HepG2 (cell line): ENCODE measurements around the gene C2orf49. TPM values are rescaled to one million over a fixed set of nuclear protein-coding genes. Genes with fewer than 3 reads are reported as not detected.
A peak's percentile ranks its signal among the peaks of the same experiment; 100 is the strongest.

Experiments used
- KLF13 ChIP-seq: sonication (generic); formaldehyde crosslinking; IDR thresholded peaks from 2 replicates; pipeline ENCODE4 v1.4.0; 2020; ENCODE audit warnings: mild to moderate bottlenecking, missing genetic modification reagents
- LBX2 ChIP-seq: sonication (generic); formaldehyde crosslinking; IDR thresholded peaks from 2 replicates; pipeline ENCODE4 v1.5.0; 2020; ENCODE audit warnings: missing genetic modification reagents, mild to moderate bottlenecking, borderline replicate concordance
- NCOA2 ChIP-seq: sonication (generic); formaldehyde crosslinking; IDR thresholded peaks from 2 replicates; pipeline ENCODE4 v1.8.0; 2022; ENCODE audit warnings: inconsistent platforms
- SNRNP70 ChIP-seq: fragments of 200-400 bp; formaldehyde crosslinking; IDR thresholded peaks from 2 replicates; pipeline ENCODE4 v1.6.1; 2017; ENCODE audit warnings: mild to moderate bottlenecking, low read depth, low read length, moderate library complexity
- U2AF1 ChIP-seq: fragments of 200-400 bp; formaldehyde crosslinking; optimal IDR thresholded peaks from 2 replicates; pipeline ENCODE3; 2017; ENCODE audit warnings: mild to moderate bottlenecking, low read depth, low read length
- ZBTB26 ChIP-seq: IDR thresholded peaks from 2 replicates; pipeline ENCODE4 v1.6.1; 2016; ENCODE audit warnings: missing compliant biosample characterization, missing genetic modification reagents, borderline replicate concordance
- ZBTB8A ChIP-seq: sonication (generic); formaldehyde crosslinking; IDR thresholded peaks from 2 replicates; pipeline ENCODE4 v1.4.0; 2020; ENCODE audit warnings: mild to moderate bottlenecking, low read depth, missing genetic modification reagents, borderline replicate concordance
- ZNF318 ChIP-seq: sonication (generic); formaldehyde crosslinking; IDR thresholded peaks from 2 replicates; pipeline ENCODE4 v1.4.0; 2020; ENCODE audit warnings: mild to moderate bottlenecking, missing genetic modification reagents
- ZNF646 ChIP-seq: sonication (generic); formaldehyde crosslinking; IDR thresholded peaks from 2 replicates; pipeline ENCODE4 v1.9.0; 2021; ENCODE audit warnings: mild to moderate bottlenecking, missing genetic modification reagents
- polyA plus RNA-seq, 8 experiments: library from polyadenylated mRNA; depleted of rRNA in 3 of 8; stranded (reverse) in 7 of 8; unstranded in 1 of 8; fragments of >200 nt; fragmentation: Illumina TruSeq in 4 of 8; extraction: Trizol in 4 of 8; gene quantifications; 2 replicates each; pipeline versions ENCODE4 v1.2.1 to v1.2.3, GENCODE V29; 2011 to 2016; ENCODE audit warnings: low read depth in 4 of 8, missing spikeins in 1 of 8, mixed read lengths in 1 of 8; ENCODE audit not compliant: insufficient read depth in 1 of 8
- total RNA-seq, 5 experiments: library from RNA; depleted of rRNA; stranded (reverse); fragments of >200 nt; fragmentation: Illumina TruSeq; extraction: Trizol; gene quantifications; 2 replicates each; pipeline ENCODE4 v1.2.3, GENCODE V29; 2016; ENCODE audit warnings: low read depth in 1 of 5

The C2orf49 gene
- total and polyA plus RNA-seq, 2 of the 13 experiments (the other 11 are each of a cell fraction or from before 2014, with no cell fraction given): 24.7 to 28.8 TPM

- no peak for TF ChIP-seq ZNF646 (CRISPR knock-in tag)
- peak; percentile 15; the same call in 1 of the 2 replicates for TF ChIP-seq ZBTB26 (CRISPR knock-in tag)
- peak; percentile 33; the same call in 1 of the 2 replicates for TF ChIP-seq NCOA2
- TF ChIP-seq KLF13 (CRISPR knock-in tag): no peak
- TF ChIP-seq SNRNP70: no peak
- TF ChIP-seq U2AF1: no peak
- TF ChIP-seq ZNF318 (CRISPR knock-in tag): peak; percentile 54; the same call in 1 of the 2 replicates
- peak; percentile 34; the same call in 1 of the 2 replicates for TF ChIP-seq ZBTB8A (CRISPR knock-in tag)
- TF ChIP-seq LBX2 (CRISPR knock-in tag): no peak
Measured at GRCh38 chr2:105337122-105338019, at the start of gene C2orf49 (continued).
